GM12878 (cell line): Measurements from ENCODE around the gene LTC4S. TPM values are rescaled to one million over a fixed set of nuclear protein-coding genes. Genes with fewer than 3 reads are reported as not detected.

Source experiments
- ATAC-seq: fragments of 200-7000 bp; cut with Tn5 transposase; 3 replicates; pipeline ENCODE4 v1.9.1; 2020; ENCODE audit warnings: mild to moderate bottlenecking, moderate library complexity
- BruUV-seq: library from RNA; stranded (reverse); fragments of 400-500 nt; replicated peaks from 2 replicates; lab custom pipeline; 2021; lab: Mats Ljungman, UMichigan
- CTCF ChIA-PET: fragments of 300-600 bp; sonication (Branson Sonifier 250); formaldehyde crosslinking; extraction: SDS; loops from one replicate; lab custom pipeline; 2021; ENCODE audit warnings: inconsistent platforms; lab: Yijun Ruan, JAX
- POLR2A ChIA-PET: fragments of 350-600 bp; formaldehyde crosslinking; extraction: SDS; loops from one replicate; lab custom pipeline; 2021; ENCODE audit warnings: inconsistent platforms; lab: Charles Lee
- RAD21 ChIA-PET: fragments of 300-600 bp; sonication (Branson Sonifier 250); formaldehyde crosslinking; loops from one replicate; lab custom pipeline; 2023; ENCODE audit warnings: antibody characterized with exemption; ENCODE audit not compliant: unreplicated experiment; lab: Charles Lee
- SMC1A ChIA-PET: fragments of 300-600 bp; sonication (Branson Sonifier 250); formaldehyde crosslinking; loops from one replicate; lab custom pipeline; 2023; ENCODE audit not compliant: unreplicated experiment, uncharacterized antibody; lab: Charles Lee
- DNase-seq: peaks from one replicate; pipeline ENCODE4 v3.0.0-alpha.2; 2011; ENCODE audit warnings: low read depth, low spot score
- FAIRE-seq: peaks from 3 replicates; lab custom pipeline; 2011; peaks lifted over from hg19 to GRCh38; lab: Jason Lieb, UNC
- H2AFZ ChIP-seq: 2 replicates; pipeline ENCODE4 v1.6.0; 2011; ENCODE audit warnings: low read depth, low read length, control low read depth; ENCODE audit not compliant: control insufficient read depth
- H3K27ac ChIP-seq: 2 replicates; pipeline ENCODE4 v1.5.1; 2011; ENCODE audit warnings: control low read depth; ENCODE audit not compliant: control insufficient read depth, insufficient read depth
- H3K27me3 ChIP-seq, 2 experiments: replicated peaks in 1 of 2; 2 replicates each; pipeline versions ENCODE4 v1.6.0 to v1.6.1; 2011; ENCODE audit warnings: low read length in 1 of 2; ENCODE audit not compliant: control insufficient read depth in 2 of 2, insufficient read depth in 2 of 2
- H3K36me3 ChIP-seq, 2 experiments: 2 replicates each; pipeline ENCODE4 v1.5.1; 2011; ENCODE audit warnings: low read length in 1 of 2; ENCODE audit not compliant: control insufficient read depth in 2 of 2, insufficient read depth in 2 of 2
- H3K4me1 ChIP-seq: 2 replicates; pipeline ENCODE4 v1.6.1; 2011; ENCODE audit warnings: mild to moderate bottlenecking, low read length, moderate library complexity, mixed read lengths; ENCODE audit not compliant: control insufficient read depth, insufficient read depth
- H3K4me2 ChIP-seq: 2 replicates; pipeline ENCODE4 v1.6.0; 2011; ENCODE audit warnings: control low read depth; ENCODE audit not compliant: control insufficient read depth, insufficient read depth
- H3K4me3 ChIP-seq: fragments of 200-600 bp; sonication (generic); 2 replicates; pipeline ENCODE4 v1.5.1; 2016
- H3K79me2 ChIP-seq: 2 replicates; pipeline ENCODE4 v1.6.0; 2011; ENCODE audit warnings: low read length; ENCODE audit not compliant: control insufficient read depth, insufficient read depth
- H3K9ac ChIP-seq: 2 replicates; pipeline ENCODE4 v1.8.0; 2011; ENCODE audit warnings: low read length, control low read depth, mixed read lengths; ENCODE audit not compliant: control insufficient read depth, insufficient read depth
- H3K9me3 ChIP-seq: replicated peaks from 3 replicates; pipeline ENCODE4 v1.5.1; 2011; ENCODE audit warnings: mild to moderate bottlenecking, low read length; ENCODE audit not compliant: control insufficient read depth, insufficient read depth
- H4K20me1 ChIP-seq: 2 replicates; pipeline ENCODE4 v1.6.0; 2011; ENCODE audit not compliant: control insufficient read depth, insufficient read depth
- EED ChIP-seq: sonication (generic); IDR thresholded peaks from 2 replicates; pipeline ENCODE4 v1.6.1; 2016; ENCODE audit warnings: antibody characterized with exemption, low read depth
- ETV6 ChIP-seq, 2 experiments: fragments of 450-650 bp in 1 of 2; IDR thresholded peaks in 1 of 2; conservative IDR thresholded peaks in 1 of 2; 2 replicates each; pipeline ENCODE4 v1.6.1; 2014; ENCODE audit warnings: antibody characterized with exemption in 1 of 2, borderline replicate concordance in 1 of 2, low read depth in 1 of 2, mild to moderate bottlenecking in 1 of 2, moderate library complexity in 1 of 2
- GATAD2B ChIP-seq: fragments of 450-650 bp; conservative IDR thresholded peaks from 2 replicates; pipeline ENCODE4 v1.6.1; 2017; ENCODE audit warnings: low read depth, mild to moderate bottlenecking, moderate library complexity
- KDM1A ChIP-seq: fragments of 200-600 bp; sonication (generic); IDR thresholded peaks from 2 replicates; pipeline ENCODE4 v1.6.1; 2016; ENCODE audit warnings: borderline replicate concordance
- MAX ChIP-seq: IDR thresholded peaks from 2 replicates; pipeline ENCODE4 v1.6.1; 2012; ENCODE audit warnings: low read depth, low read length, improper control_type of control experiment
- NR2F1 ChIP-seq: fragments of 450-650 bp; conservative IDR thresholded peaks from 2 replicates; pipeline ENCODE4 v1.6.1; 2017; ENCODE audit warnings: mild to moderate bottlenecking
- RAD51 ChIP-seq: fragments of 450-650 bp; IDR thresholded peaks from 2 replicates; pipeline ENCODE4 v1.6.1; 2016; ENCODE audit warnings: moderate library complexity, mild to moderate bottlenecking, inconsistent platforms
- SREBF2 ChIP-seq: IDR thresholded peaks from 2 replicates; pipeline ENCODE4 v1.6.1; 2012; ENCODE audit warnings: mild to moderate bottlenecking, low read length
- USF1 ChIP-seq: IDR thresholded peaks from 2 replicates; pipeline ENCODE4 v1.6.1; 2011; ENCODE audit warnings: borderline replicate concordance, low read depth, mild to moderate bottlenecking, moderate library complexity, mixed read lengths, low read length; ENCODE audit not compliant: insufficient read depth; ENCODE audit errors: extremely low read length
- WGBS: methylation state at CpG from one replicate; pipeline ENCODE4 v1.1.6; 2016; ENCODE audit warnings: low lambda C conversion rate; ENCODE audit not compliant: insufficient replicate concordance, insufficient coverage; ENCODE audit errors: missing lambda C conversion rate; 5-methylcytosine and 5-hydroxymethylcytosine counted together
- in situ Hi-C: fragments of 300-500 bp; cut with MboI; formaldehyde crosslinking; loops from 9 replicates; pipeline ENCODE4 v1.14.3; 2018; ENCODE audit warnings: mixed read lengths
- intact Hi-C: fragments of 100-400 bp; cut with micrococcal nuclease; formaldehyde crosslinking; loops from one replicate; pipeline ENCODE4 v1.14.2; 2022; ENCODE audit not compliant: unreplicated experiment
- polyA plus RNA-seq, 11 experiments: library from polyadenylated mRNA; depleted of rRNA in 4 of 11; unstranded in 6 of 11; stranded (reverse) in 5 of 11; fragments of >200 nt; fragmentation: Nextera tagmentation in 4 of 11; fragmentation: Illumina TruSeq in 1 of 11; extraction: Ambion mirVana in 4 of 11; extraction: Trizol in 1 of 11; gene quantifications; 1 replicate in 1 of 11; 2 replicates in 10 of 11; pipeline versions ENCODE4 v1.2.1 to v1.2.3, GENCODE V29; 2011 to 2016; ENCODE audit warnings: inconsistent platforms in 2 of 11, missing spikeins in 2 of 11, low read depth in 1 of 11
- total RNA-seq, 4 experiments: library from RNA; depleted of rRNA in 3 of 4; stranded (reverse); fragments of >200 nt in 3 of 4; fragmentation: Illumina TruSeq in 1 of 4; extraction: Trizol in 1 of 4; gene quantifications; 2 replicates each; pipeline versions ENCODE4 v1.2.1 to v1.2.3, GENCODE V29; 2013 to 2021

Gene LTC4S
- total and polyA plus RNA-seq, 10 of the 15 experiments (the other 5 are each of a cell fraction or from before 2014, with no cell fraction given): 0.78 to 3.6 (median 1.8) TPM; not detected in 5

- Histone ChIP-seq H3K27me3 (no peaks in the 10 kb centered on the region), H3K4me1 (peaks cover 25% of the 10 kb centered on the region), H2AFZ (no peak overlapping the region), H3K27ac (no peak overlapping the region), H4K20me1 (peaks cover 4% of the 10 kb centered on the region; the same call in 1 of the 2 replicates), H3K9ac (no peak overlapping the region), H3K9me3 (no peaks in the 10 kb centered on the region), H3K4me2 (no peak overlapping the region), H3K4me3 (no peak overlapping the region), H3K36me3 (peaks cover 12 to 19% of the 10 kb centered on the region in 2 experiments), H3K79me2 (peaks cover 31% of the 10 kb centered on the region)
- CTCF ChIA-PET: interaction anchor here (0.7 to 2.6 kb wide), 3 partner anchors 8 to 60 kb away, joined by 3 to 17 read pairs (median 14); partner anchors contain the start of gene LTC4S
- WGBS: 85% methylated on average over 8 of the region's 8 CpGs
- RAD21 ChIA-PET: interaction anchor here (1.7 kb wide), 1 partner anchor 31 kb away, joined by 7 read pairs; no protein-coding TSS in a partner anchor
- FAIRE-seq: no peak
- POLR2A ChIA-PET: no interaction called here
- in situ Hi-C loops (no loop called here), intact Hi-C loops (loop anchor here (5.0 to 10.0 kb wide), 2 partner anchors 33 to 211 kb away; no protein-coding TSS in a partner anchor)
- TF ChIP-seq USF1 (no peak), NR2F1 (no peak), KDM1A (no peak), MAX (no peak), GATAD2B (no peak), ETV6 (conservative IDR thresholded peaks at IDR 0.05 in 1 of 2, IDR thresholded peaks at IDR 0.05 in 1 of 2; ENCODE audit: borderline replicate concordance in 1 of 2, low read depth in 1 of 2) (no peak), EED (no peak), RAD51 (no peak), SREBF2 (no peak)
- SMC1A ChIA-PET: interaction anchor here (1.7 kb wide), 1 partner anchor 78 kb away, joined by 3 read pairs; no protein-coding TSS in a partner anchor
- ATAC-seq: no peak
- no TSS peak for BruUV-seq
- DNase-seq: no peak
Observed at GRCh38 chr5:179764056-179764455, 29.7 kb upstream of the LTC4S start.
